HG03521 (cell line): ENCODE results near the gene RNF213.
"Not testable (repeated sequence)": the region's sequence is repeated elsewhere in the genome, so short reads cannot be mapped to it uniquely, and the experiment has no call there.

ENCODE experiments used
- ATAC-seq: cut with Tn5 transposase; IDR thresholded peaks from one replicate; pipeline ENCODE4 v1.9.1; 2021; ENCODE audit warnings: mild to moderate bottlenecking, moderate library complexity; ENCODE audit not compliant: unreplicated experiment

RNF213 gene

DNA sequence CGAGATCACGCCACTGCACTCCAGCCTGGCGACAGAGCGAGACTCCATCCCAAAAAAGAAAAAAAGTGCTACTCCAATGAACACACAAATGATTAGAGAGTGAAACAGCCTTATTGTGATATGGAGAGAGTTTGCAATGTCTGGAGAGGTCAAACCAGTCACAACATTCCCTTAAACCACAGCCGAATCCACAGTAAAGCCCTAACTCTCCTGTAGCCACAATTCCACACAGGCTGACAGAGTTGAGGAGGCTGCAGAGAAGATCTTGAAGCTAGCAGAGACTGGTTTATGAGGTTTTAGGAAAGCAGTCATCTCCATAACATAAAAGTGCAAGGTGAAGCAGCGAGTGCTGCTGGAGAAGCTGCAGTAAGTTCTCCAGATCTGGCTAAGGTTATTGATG lies 6.7 kb downstream of the RNF213 start:
- no peak for ATAC-seq

DNA sequence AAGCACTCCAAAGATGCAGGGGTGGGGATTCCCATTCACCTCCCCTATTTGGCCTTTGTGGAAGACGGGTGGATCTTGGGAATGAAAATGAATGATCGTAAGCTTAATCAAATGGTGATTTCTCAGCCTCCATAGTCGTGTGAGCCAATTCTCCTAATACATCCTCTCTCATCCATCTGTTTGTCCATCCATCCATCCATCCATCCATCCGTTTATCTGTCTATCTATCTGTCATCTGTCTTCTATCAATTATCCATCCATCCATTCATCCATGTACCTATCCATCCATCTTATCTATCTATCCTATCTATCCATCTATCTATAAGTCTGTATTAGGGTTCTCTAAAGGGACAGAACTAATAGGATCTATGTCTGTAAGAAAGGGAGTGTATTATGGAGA lies 7.8 kb downstream of the RNF213 start:
- ATAC-seq = no peak

DNA sequence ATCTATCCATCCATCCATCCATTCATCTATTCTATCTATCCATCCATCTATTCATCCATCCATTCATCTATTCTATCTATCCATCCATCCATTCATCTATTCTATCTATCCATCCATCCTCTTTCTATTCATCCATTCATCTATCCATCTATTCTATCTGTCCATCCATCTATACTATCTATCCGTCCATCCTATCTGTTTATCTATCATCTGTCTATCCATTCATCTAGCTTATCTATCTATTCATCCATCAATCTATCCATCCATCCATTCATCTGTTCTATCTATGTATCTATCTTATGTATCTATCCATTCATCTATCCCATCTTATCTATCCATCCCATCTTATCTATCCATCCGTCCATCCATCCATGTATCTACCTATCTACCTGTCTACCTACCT lies 8.8 kb downstream of the RNF213 start:
- no peak for ATAC-seq

DNA sequence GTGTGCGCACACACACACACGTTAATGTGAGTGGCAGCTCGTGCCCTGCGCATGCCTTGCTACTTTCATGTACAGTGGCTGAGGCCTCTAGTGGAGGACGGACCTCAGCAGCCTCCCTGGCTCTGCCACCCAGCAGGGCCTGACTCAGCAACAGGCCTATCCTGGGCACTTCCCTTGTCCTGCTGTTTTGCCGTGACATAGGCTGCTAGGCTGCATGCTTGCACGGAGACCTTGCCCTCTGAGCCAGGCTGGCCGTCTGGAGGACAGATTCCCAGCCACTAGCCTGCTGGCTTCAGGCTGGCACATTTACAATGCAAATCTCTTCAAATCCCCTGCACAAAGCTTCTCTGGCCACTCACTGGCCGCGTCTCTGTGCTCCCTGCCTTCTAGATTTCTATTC lies 9.5 kb downstream of the RNF213 start:
- ATAC-seq = no peak

DNA sequence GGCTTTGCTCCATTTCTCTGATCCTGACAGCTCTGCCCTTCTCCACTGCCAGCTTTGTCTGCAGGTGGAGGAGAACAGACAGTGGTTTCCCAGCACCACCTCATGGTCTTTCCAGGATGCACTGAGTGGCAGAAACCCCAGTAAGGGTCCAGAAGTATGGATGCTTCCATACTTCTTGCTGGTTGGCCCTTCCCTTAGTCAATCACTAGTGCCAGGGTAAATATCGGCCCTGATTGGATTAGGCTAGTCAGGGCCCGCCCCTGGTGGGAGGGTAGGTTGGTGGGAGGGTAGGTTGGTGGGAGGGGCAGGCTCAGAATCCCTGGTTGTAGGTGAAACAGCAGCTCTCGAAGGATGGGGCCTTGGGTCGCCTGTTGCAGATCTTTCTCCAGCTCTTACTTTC lies 10.2 kb downstream of the RNF213 start:
- no peak for ATAC-seq

DNA sequence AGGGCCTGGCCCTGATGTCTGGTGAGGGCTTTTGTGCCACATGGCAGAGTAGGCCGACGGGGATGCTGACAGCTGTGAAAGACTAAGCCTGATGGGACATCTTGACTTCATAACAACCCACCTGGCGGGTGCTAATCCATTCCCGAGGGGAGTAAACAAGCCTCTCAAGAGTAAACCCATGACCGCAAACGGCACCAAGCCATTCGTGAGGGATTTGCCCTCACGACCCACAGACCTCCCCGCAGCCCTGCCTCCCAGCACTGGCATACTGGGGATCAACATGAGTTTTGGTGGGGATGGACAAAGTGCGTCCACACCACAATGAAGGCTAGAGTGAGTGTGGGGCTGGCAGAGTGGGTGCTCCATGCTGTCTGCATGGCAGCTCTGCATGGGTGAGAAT lies 11.7 kb downstream of the RNF213 start:
- no peak for ATAC-seq

DNA sequence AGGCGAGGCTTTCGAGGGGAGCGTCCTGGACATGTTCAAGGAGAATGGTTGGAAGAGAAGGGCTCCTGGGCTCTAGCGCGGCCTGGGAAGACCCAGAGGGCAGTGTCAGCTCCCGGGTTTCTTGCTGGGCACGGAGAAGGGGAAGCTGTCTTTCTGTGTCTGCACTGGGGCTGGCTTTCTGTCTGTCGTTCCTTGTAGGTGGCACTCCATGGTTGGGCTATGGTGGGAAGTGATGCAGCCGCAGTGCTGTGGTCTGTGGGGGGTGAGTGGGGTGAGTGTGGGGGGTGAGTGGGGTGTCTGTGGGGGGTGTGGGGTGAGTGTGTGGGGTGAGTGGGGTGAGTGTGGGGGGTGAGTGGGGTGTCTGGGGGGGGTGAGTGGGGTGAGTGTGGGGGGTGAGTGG lies 13.7 kb downstream of the RNF213 start:
- no peak for ATAC-seq

DNA sequence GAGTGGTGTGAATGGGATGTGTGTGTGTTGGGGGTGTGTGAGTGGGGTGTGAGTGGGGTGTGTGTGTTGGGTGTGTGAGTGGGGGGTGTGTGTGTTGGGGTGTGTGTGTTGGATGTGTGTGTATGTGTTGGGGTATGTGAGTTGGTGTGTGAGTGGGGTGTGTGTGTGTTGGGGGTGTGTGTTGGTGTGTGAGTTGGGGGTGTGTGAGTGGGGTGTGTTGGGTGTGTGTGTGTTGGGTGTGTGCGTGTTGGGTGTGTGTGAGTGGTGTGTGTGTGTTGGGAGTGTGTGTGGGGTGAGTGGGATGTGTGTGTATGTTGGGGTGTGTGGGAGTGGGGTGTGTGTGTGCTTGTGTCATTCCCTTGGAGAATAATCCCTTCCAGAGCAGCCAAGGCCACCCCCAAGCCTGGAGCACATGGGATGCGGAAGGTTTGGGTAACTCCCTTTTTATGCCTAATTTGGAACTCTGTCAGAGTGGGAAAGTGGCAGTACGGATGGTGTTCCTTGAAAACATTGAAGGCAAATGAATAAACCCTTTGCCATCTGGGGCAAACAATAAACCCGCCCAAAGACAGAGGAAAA lies 14.3 kb downstream of the RNF213 start:
- no peak for ATAC-seq

DNA sequence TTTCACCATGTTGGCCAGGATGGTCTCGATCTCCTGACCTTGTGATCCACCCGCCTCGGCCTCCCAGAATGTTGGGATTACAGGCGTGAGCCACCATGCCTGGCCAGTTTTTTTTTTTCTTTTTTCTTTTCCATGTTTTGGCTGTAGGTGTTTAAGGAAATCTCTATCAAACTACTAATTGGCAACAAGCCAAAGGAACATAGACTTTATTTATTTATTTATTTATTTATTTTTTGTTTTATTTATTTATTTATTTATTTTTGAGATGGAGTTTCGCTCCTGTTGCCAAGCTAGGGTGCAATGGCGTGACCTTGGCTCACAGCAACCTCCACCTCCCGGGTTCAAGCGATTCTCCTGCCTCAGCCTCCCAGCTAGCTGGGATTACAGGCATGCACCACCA lies 15.2 kb downstream of the RNF213 start:
- ATAC-seq = not testable (repeated sequence)

DNA sequence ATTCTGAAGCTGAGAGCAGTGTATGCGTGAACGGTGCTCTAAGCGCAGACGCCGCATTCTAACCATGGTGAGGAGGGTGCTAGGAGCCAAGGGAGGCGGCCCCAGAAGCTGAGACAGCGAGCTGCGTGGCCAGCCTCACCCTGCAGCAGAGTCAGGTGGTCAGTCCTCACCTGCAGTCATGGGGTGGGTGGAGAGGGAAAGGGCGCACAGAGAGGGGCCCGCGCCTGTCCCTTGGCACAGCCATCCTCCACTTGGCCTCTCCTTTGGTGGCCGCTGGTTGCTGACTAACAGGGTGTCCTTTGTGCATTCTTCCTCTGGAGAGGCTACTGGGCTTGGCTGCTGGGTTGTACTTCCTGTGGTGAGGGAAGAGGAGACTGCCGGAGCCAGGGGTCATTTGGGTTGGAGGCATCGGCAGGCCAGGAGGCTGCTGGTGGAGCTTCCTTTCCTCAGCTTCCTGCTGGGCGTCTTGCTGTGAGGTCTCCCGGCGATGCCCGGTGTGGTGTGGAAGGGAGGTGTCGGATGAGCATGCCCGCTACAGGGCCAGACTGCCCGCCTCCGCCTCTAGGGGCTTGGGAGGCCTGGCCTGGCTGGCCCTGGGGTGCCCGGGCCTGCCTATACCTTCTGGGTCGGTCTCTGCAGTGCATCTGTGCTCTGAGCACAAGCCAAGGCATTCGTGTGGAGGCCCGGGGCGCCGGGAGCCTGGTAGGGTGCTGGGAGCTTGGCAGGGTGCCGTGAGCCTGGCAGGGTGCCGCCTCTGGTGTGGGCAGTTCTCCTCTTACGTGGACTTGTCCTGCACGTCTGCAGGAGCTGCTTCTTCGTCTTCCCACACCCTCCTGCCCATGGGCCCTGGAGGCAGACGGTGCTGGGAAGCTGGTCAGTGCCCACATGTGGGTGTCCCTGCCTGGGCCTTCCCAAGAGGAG lies 17.4 kb downstream of the RNF213 start:
- no peak for ATAC-seq

DNA sequence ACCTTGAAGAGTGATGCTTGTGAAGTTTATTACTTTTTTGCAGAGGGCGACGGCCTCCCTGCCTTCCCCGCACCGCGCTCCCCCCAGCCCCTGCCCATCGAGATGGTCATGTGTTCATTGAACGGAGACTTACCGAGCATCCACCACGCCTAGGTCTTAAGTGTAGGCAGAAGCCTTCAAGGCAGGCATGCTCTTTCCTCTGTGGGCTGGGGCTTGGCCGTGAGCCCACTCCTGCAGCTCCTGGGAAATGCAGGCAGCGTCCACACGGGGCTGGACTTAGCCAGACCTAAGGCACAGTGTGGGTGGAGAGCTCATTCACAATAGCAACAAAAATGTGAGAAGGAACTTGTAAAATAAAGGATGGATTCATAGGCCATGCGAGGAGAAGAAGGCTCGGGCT lies 19.2 kb downstream of the RNF213 start:
- ATAC-seq = no peak

DNA sequence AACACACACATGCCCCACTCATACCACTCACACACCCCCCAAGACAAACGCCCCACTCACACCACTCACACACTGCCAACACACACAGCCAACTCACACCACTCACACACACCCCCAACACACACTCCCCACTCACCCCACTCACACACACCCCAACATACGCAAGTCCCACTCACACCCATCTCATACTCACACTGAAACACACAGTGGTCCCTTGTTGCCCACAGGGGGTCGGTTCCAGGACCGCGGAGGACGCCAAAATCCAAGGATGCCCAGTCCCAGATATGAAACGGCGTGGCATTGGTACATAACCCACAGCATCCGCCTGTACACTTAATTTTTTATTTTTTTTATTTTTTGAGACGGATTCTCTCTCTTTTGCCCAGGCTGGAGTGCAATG lies 20.9 kb downstream of the RNF213 start:
- no peak for ATAC-seq

DNA sequence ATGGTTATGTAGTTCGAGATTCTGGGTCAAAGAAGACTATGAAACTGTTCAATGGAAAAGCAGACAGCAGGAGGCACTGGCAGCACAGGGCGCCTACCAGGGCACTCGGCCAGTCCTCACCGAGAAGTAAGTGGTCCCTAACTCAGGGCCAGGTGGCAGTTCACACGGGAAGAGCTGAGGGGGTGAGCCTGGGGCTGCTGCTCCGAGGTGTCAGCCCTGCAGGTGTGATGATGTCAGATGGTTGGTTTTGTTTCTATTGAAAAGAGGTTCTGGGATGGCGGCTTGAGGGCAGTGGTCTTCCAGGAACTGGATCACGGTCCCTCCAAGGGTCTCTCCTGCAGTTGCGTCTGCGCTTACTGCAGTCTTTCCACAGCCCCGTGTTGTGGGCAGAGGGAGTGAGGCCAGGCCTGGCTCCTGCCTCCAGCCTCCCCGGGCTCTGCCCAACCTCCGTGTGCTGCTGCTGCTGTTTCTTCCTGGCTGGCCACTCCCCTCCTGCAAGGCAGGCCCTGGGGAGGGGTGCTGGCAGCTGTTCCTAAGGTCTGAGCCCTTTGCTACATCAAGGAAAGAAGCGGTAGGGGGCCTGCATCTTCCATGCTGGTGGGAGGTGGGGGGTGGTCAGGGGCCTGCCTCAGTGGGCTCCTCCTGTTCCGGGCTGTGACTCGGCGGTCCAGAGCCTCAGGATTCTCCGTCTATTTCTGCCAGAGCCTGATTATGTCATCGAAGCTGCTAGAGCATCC lies 22.6 kb downstream of the RNF213 start:
- ATAC-seq = no peak

DNA sequence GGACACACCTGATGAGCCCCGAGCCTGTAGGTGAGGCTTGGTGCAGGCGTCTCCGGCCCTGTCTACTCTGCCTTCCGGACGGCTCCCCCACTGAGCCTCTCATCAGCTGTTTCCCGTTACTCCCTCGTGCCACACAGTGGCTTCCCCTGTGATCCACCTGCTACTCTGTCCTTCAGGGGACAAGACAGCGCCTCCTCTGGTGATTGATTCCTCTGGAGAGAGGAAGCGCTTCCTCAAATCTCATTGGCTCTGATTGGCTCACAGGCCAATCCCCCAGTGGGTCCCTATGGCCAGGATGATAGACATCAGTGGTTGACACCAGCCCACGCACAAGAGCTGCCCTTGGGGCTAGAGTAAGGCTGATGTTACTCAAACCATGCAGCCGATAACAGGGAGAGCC lies 24.0 kb downstream of the RNF213 start:
- no peak for ATAC-seq

DNA sequence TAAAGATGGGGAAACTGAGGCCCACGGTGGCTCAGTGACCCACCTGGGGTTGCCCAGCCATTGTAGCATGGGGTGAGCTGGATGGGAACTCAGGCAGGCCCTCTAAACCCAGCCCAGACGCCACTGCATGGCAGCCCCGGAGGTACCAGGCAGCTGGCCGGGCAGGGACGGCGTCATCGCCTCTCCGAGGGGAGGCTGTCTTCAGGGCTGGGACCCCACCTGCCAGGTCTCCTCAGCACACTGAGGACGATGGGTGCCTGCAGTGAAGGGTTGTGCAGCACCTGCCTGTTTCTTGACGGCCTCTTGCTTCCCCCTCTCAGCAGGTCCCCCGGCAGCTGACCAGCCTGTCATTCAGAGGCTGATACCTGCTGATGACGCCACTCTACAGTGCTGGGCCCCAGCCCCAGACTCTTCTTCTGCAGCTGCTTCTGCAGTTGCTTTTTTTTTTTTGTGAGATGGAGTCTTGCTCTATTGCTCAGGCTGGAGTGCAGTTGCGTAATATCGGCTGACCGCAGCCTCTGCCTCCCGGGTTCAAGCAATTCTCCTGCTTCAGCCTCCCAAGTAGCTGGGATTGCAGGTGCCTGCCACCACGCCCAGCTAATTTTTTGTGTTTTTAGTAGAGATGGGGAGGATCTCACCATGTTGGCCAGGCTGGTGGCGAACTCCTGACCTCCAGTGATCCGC lies 24.7 kb downstream of the RNF213 start:
- no peak for ATAC-seq

DNA sequence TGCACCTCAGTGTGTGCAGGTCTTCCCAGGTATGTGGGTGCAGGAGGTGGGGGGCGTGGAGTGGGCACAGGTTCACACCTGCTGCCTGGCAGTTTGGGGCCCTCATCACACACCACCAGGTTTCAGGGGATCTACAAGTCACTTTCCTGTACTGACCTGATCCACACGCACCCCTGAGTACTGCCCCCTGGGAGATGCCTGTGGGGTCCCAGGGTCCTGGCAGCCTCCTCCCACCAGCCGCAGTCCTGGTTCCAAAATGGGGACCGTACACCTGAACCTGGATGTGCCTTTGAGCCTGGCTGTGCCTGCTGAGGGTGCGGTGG lies 25.9 kb downstream of the RNF213 start:
- no peak for ATAC-seq

DNA sequence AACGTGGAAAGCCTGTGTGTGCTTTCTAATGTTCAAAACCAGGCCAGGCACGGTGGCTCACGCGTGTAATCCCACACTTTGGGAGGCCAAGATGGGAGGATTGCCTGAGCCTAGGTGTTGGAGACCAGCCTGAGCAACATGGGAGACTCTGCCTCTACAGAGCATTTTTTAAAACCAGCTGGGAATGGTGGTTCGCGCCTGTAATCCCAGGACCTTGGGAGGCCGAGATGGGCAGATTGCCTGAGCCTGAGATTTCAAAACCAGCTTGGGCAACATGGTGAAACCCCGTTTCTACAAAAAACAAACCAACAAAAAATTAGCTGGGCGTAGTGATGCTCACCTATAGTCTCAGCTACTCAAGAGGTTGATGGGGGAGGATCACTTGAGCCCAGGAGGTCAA lies 26.4 kb downstream of the RNF213 start:
- ATAC-seq = no peak

DNA sequence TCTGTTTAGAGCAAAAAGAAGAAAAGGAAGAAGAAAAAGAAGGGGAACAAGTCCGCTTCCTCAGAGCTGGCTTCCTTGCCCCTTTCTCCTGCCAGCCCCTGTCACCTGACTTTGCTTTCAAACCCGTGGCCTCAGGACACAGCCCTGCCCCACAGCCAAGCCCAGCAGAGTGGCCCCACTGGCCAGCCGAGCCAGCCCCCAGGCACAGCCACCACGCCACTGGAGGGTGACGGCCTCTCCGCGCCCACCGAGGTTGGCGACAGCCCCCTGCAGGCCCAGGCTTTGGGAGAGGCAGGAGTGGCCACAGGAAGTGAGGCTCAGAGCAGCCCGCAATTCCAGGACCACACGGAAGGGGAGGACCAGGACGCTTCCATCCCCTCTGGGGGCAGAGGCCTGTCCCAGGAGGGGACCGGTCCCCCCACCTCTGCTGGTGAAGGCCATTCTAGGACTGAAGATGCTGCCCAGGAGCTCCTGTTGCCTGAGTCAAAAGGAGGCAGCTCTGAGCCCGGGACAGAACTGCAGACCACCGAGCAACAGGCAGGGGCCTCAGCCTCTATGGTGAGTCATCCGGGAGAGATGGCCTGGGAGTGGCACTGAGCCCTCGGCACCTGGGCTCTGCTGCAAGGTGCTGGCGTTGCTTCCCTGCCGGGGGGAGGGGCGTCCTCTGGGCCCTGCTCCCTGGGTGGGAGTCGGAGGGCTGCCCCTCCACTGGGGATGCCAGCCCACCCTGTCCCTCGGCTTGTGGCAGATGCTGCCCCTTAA lies 27.3 kb downstream of the RNF213 start:
- no peak for ATAC-seq

DNA sequence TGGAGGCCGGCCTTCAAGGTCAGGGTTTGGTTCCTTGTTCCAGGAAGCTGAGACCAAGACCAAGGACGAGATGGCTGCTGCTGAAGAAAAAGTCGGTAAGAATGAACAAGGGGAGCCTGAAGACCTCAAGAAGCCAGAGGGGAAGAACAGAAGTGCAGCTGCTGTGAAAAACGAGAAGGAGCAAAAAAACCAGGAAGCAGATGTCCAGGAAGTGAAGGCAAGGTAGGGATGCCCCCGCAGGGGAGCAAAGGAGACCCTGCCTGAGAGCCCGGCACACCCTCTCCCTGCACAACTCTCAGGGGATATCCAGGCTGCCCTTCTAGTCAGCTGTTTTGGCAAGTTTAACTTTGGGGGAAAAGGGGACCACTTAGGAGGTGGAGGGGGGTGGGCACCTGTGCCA lies 29.0 kb downstream of the RNF213 start:
- no peak for ATAC-seq

DNA sequence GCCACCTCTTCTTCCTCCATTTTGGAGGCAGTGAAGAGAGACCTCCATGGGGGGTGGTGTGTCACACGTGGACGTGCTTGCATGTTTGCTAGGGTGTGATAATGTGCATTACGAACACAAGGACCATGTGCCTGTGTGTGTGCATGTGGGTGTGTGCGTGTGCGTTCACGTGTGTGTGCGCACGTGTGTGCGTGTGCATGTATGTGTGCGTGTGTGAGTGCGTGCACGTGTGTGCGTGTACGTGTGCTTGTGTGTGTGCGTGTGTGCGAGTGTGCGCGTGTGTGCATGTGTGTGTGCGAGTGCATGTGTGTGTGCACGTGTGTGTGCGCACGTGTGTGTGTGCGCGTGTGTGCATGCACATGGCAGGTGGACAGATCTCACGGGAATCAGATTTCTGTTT lies 29.5 kb downstream of the RNF213 start:
- no peak for ATAC-seq

DNA sequence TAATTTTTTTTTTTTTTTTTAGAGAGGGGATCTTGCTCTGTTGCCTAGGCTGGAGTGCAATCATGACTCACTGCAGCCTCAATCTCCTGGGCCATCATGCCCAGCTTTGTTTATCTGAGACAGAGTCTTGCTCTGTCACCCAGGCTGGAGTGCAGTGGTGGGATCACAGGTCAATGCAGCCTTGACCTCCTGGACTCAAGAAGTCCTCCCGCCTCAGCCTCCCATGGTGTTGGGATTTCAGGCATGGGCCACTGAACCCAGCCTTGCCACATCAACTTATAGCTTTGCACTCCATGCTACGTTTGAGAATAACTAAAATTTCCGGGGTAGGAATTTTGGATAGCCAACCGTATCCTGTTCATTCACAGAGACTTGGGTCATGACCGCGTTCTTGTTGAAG lies 30.6 kb downstream of the RNF213 start:
- no peak for ATAC-seq
